ENCODE data around the gene SHROOM4. TPM values are rescaled to one million over a fixed set of nuclear protein-coding genes. Genes with fewer than 3 reads are reported as not detected.
A peak's percentile ranks its signal among the peaks of the same experiment; 100 is the strongest.

Gene SHROOM4
- total and polyA plus RNA-seq, 8 donors = 23.0 to 39.1 (median 34.4) TPM

GRCh38 chrX:50707955-50708699 is 105.9 kb downstream of the SHROOM4 start:
- peaks cover 3 to 11% of the 10 kb centered on the region in 2 donors for H3K4me1 ChIP-seq
- no peak overlapping the region for H3K4me3 ChIP-seq
- H3K27me3 ChIP-seq = no peaks in the 10 kb centered on the region
- no peak overlapping the region for H3K27ac ChIP-seq
- no peaks in the 10 kb centered on the region for H3K36me3 ChIP-seq
- intact Hi-C loops (cut with DNase I) = no loop called here
- ATAC-seq (no peak), DNase-seq (no peak)
- TF ChIP-seq CTCF (IDR thresholded peaks at IDR 0.05) = no peak
- no peaks in the 10 kb centered on the region for H3K9me3 ChIP-seq

- ATAC-seq = no peak
- Histone ChIP-seq H3K36me3 (no peaks in the 10 kb centered on the region), H3K4me3 (no peak overlapping the region), H3K9me3 (no peaks in the 10 kb centered on the region), H3K27me3 (no peaks in the 10 kb centered on the region), H3K27ac (no peak overlapping the region), H3K4me1 (peaks cover 3 to 11% of the 10 kb centered on the region in 2 donors)
- TF ChIP-seq CTCF (IDR thresholded peaks at IDR 0.05) = no peak
- intact Hi-C loops (cut with DNase I) = no loop called here
- peak in 1 of 4 donors; percentile 37 for DNase-seq
These were observed 106.6 kb downstream of the SHROOM4 start for GRCh38 chrX:50707405-50707804.

GRCh38 chrX:50705042-50705441 is 109.0 kb downstream of the SHROOM4 start:
- Histone ChIP-seq H3K36me3 (no peaks in the 10 kb centered on the region), H3K27me3 (no peaks in the 10 kb centered on the region), H3K4me1 (peaks cover 3 to 11% of the 10 kb centered on the region in 2 donors), H3K27ac (no peak overlapping the region), H3K9me3 (no peaks in the 10 kb centered on the region), H3K4me3 (no peak overlapping the region)
- intact Hi-C loops (cut with DNase I) = no loop called here
- no peak for TF ChIP-seq CTCF (IDR thresholded peaks at IDR 0.05)
- no peak for ATAC-seq
- no peak for DNase-seq

- DNase-seq = no peak
- Histone ChIP-seq H3K27me3 (no peaks in the 10 kb centered on the region), H3K4me3 (no peak overlapping the region), H3K9me3 (no peaks in the 10 kb centered on the region), H3K4me1 (peaks cover 3 to 11% of the 10 kb centered on the region in 2 donors), H3K27ac (no peak overlapping the region), H3K36me3 (no peaks in the 10 kb centered on the region)
- no peak for ATAC-seq
- intact Hi-C loops (cut with DNase I) = no loop called here
- no peak for TF ChIP-seq CTCF (IDR thresholded peaks at IDR 0.05)
These were observed 109.6 kb downstream of the SHROOM4 start for GRCh38 chrX:50704360-50704759.

GRCh38 chrX:50700921-50701320 is 113.1 kb downstream of the SHROOM4 start:
- DNase-seq (no peak), ATAC-seq (no peak)
- peaks cover 8 to 14% of the 10 kb centered on the region in 2 donors for H3K4me1 ChIP-seq
- intact Hi-C loops (cut with DNase I) = no loop called here
- peaks cover 0 to 2% of the 10 kb centered on the region in 2 donors for H3K27me3 ChIP-seq
- H3K4me3 ChIP-seq = no peak overlapping the region
- H3K27ac ChIP-seq = no peak overlapping the region
- H3K36me3 ChIP-seq = no peaks in the 10 kb centered on the region
- TF ChIP-seq CTCF (IDR thresholded peaks at IDR 0.05) = no peak
- H3K9me3 ChIP-seq = no peaks in the 10 kb centered on the region
